A673 (cell line): ENCODE measurements around the gene PTPN5. TPM values are rescaled to one million over a fixed set of nuclear protein-coding genes. Genes with fewer than 3 reads are reported as not detected.

Experiments
- BruUV-seq: library from RNA; stranded (reverse); fragments of 400-500 nt; replicated peaks from 2 replicates; lab custom pipeline; 2021; lab: Mats Ljungman, UMichigan
- CTCF ChIA-PET: fragments of 300-600 bp; sonication (Branson Sonifier 250); formaldehyde crosslinking; loops from one replicate; lab custom pipeline; 2022; ENCODE audit warnings: antibody characterized with exemption; lab: Charles Lee
- POLR2A ChIA-PET: fragments of 300-600 bp; sonication (Branson Sonifier 250); formaldehyde crosslinking; loops from one replicate; lab custom pipeline; 2022; ENCODE audit warnings: antibody characterized with exemption; ENCODE audit not compliant: low non-redundant PET; lab: Charles Lee
- DNase-seq: peaks from one replicate; pipeline ENCODE4 v3.0.0-alpha.2; 2015; ENCODE audit warnings: low spot score
- H3K27ac ChIP-seq: fragments of 200-600 bp; sonication (generic); 2 replicates; pipeline ENCODE4 v1.5.1; 2016; ENCODE audit warnings: mixed run types, low read depth, mild to moderate bottlenecking, mixed read lengths, antibody characterized with exemption, low read length; ENCODE audit not compliant: poor library complexity, severe bottlenecking
- H3K27me3 ChIP-seq: fragments of 200-600 bp; sonication (generic); replicated peaks from 2 replicates; pipeline ENCODE4 v1.6.1; 2017; ENCODE audit warnings: mixed run types, low read depth, mild to moderate bottlenecking, mixed read lengths, antibody characterized with exemption, low read length; ENCODE audit not compliant: insufficient read depth, poor library complexity
- H3K36me3 ChIP-seq: fragments of 200-600 bp; sonication (generic); 2 replicates; pipeline ENCODE4 v1.6.1; 2016; ENCODE audit warnings: mixed run types, mild to moderate bottlenecking, mixed read lengths, antibody characterized with exemption, low read length; ENCODE audit not compliant: insufficient read depth, poor library complexity, severe bottlenecking
- H3K4me1 ChIP-seq: fragments of 200-600 bp; sonication (generic); 2 replicates; pipeline ENCODE4 v1.6.1; 2017; ENCODE audit warnings: mixed run types, mild to moderate bottlenecking, mixed read lengths, antibody characterized with exemption, low read length; ENCODE audit not compliant: insufficient read depth, poor library complexity, severe bottlenecking
- H3K4me3 ChIP-seq: fragments of 200-600 bp; sonication (generic); 2 replicates; pipeline ENCODE4 v1.5.1; 2016; ENCODE audit warnings: low read depth, mixed run types, mild to moderate bottlenecking, mixed read lengths, low read length; ENCODE audit not compliant: poor library complexity, severe bottlenecking
- H3K9me3 ChIP-seq: fragments of 200-600 bp; sonication (generic); 2 replicates; pipeline ENCODE4 v1.6.1; 2016; ENCODE audit warnings: mixed run types, low read depth, mild to moderate bottlenecking, mixed read lengths, antibody characterized with exemption, low read length; ENCODE audit not compliant: poor library complexity, severe bottlenecking
- CTCF ChIP-seq: fragments of 300-800, 200-600 bp; sonication (generic); conservative IDR thresholded peaks from 2 replicates; pipeline ENCODE4 v1.5.1; 2017; ENCODE audit warnings: low read depth, mild to moderate bottlenecking, antibody characterized with exemption, low read length, moderate library complexity, mixed read lengths
- EZH2 ChIP-seq: fragments of 200-600 bp; sonication (generic); IDR thresholded peaks from 2 replicates; pipeline ENCODE4 v1.6.1; 2017; ENCODE audit warnings: borderline replicate concordance, low read depth, mild to moderate bottlenecking, mixed read lengths, antibody characterized with exemption, low read length; ENCODE audit not compliant: poor library complexity, severe bottlenecking
- intact Hi-C: fragments of 100-400 bp; cut with micrococcal nuclease; formaldehyde crosslinking; loops from one replicate; pipeline ENCODE4 v1.10.0; 2022; ENCODE audit not compliant: unreplicated experiment
- total RNA-seq: library from RNA; stranded (reverse); gene quantifications from 2 replicates; pipeline ENCODE4 v1.2.3, GENCODE V29; 2021

The PTPN5 gene
- total RNA-seq, 1 experiment from 2014 or later, result 0.21 TPM

- DNase-seq, result no peak
- Histone ChIP-seq H3K4me1 (no peaks in the 10 kb centered on the region), H3K9me3 (no peaks in the 10 kb centered on the region), H3K4me3 (no peak overlapping the region), H3K27ac (no peak overlapping the region), H3K36me3 (no peaks in the 10 kb centered on the region), H3K27me3 (no peaks in the 10 kb centered on the region)
- ChIA-PET POLR2A (no interaction called here), CTCF (no interaction called here)
- intact Hi-C loops, result no loop called here
- BruUV-seq, result no TSS peak
- no peak for TF ChIP-seq EZH2
- no peak for TF ChIP-seq CTCF
These were observed 40.7 kb downstream of the PTPN5 start for GRCh38 chr11:18750944-18751343.

- no peaks in the 10 kb centered on the region for H3K9me3 ChIP-seq
- no peaks in the 10 kb centered on the region for H3K27me3 ChIP-seq
- peak; percentile 38 for DNase-seq
- no peaks in the 10 kb centered on the region for H3K4me1 ChIP-seq
- no peak for TF ChIP-seq EZH2
- no peak for TF ChIP-seq CTCF
- ChIA-PET POLR2A (interaction anchor here (0.6 kb wide), 1 partner anchor 28 kb away, joined by 4 read pairs; no protein-coding TSS in a partner anchor), CTCF (no interaction called here)
- no peaks in the 10 kb centered on the region for H3K36me3 ChIP-seq
- no peak overlapping the region for H3K4me3 ChIP-seq
- no TSS peak for BruUV-seq
- intact Hi-C loops, result no loop called here
- H3K27ac ChIP-seq, result no peak overlapping the region
These were observed 41.8 kb downstream of the PTPN5 start for GRCh38 chr11:18749681-18750319.

GRCh38 chr11:18748766-18749365 is 42.7 kb downstream of the PTPN5 start:
- Histone ChIP-seq H3K9me3 (no peaks in the 10 kb centered on the region), H3K4me3 (no peak overlapping the region), H3K27me3 (no peaks in the 10 kb centered on the region), H3K36me3 (no peaks in the 10 kb centered on the region), H3K27ac (no peak overlapping the region), H3K4me1 (no peaks in the 10 kb centered on the region)
- POLR2A ChIA-PET, result no interaction called here
- DNase-seq, result no peak
- CTCF ChIA-PET, result no interaction called here
- TF ChIP-seq CTCF, result no peak
- no peak for TF ChIP-seq EZH2
- intact Hi-C loops, result no loop called here
- no TSS peak for BruUV-seq
